ENCODE data around the gene STEAP1B. TPM values are rescaled to one million over a fixed set of nuclear protein-coding genes. Genes with fewer than 3 reads are reported as not detected.
"Not testable (repeated sequence)": the region's sequence is repeated elsewhere in the genome, so short reads cannot be mapped to it uniquely, and the experiment has no call there.

STEAP1B gene
- total and polyA plus RNA-seq, 9 donors: 2.2 to 3.2 (median 2.4) TPM

DNA sequence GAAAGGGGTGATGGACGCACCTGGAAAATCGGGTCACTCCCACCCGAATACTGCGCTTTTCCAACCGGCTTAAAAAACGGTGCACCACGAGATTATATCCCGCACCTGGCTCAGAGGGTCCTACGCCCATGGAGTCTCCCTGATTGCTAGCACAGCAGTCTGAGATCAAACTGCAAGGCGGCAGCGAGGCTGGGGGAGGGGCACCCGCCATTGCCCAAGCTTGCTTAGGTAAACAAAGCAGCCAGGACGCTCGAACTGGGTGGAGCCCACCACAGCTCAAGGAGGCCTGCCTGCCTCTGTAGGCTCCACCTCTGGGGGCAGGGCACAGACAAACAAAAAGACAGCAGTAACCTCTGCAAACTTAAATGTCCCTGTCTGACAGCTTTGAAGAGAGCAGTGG, 28.5 kb upstream of the STEAP1B start:
- H3K27me3 ChIP-seq (ENCODE audit: control insufficient read depth, insufficient read depth, low read length); H3K27ac ChIP-seq (ENCODE audit: low read length); H3K4me3 ChIP-seq (ENCODE audit: low read length); H3K36me3 ChIP-seq (ENCODE audit: control insufficient read depth, insufficient read depth, low read length); H3K9me3 ChIP-seq (replicated peaks; ENCODE audit: control insufficient read depth, low read depth, low read length); H3K4me1 ChIP-seq (ENCODE audit: control insufficient read depth, insufficient read depth, low read length); DNase-seq: not testable (repeated sequence)
- no CpG with 5 or more reads among the region's 14 CpGs for WGBS (ENCODE audit: insufficient coverage)

DNA sequence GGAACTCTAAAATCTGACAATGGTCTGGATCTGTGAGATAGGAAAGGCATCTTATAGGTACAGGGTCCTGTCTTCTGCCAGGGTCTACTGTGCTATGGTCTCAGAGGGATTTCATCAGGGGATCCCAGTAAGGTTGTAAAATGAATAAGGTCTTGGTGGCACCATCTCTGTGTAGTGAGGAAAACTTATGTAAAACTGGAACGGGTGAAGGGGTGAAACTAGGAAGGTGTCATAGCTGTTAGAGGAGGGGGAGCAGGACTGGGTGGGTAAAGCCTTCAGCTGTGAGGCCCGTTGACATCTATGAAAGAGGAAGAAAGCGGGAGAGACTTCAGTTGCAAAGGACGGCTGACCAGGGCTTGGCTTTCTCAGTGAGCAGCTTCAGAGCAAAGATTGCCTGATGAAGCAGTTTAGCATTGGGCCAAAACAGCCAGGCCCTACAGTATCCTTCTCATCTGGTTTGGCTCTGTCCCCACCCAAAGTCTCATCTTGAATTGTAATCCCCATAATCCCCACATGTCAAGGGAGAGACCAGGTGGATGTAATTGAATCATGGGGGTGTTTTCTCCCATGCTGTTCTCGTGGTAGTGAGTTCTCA, 24.5 kb upstream of the STEAP1B start:
- 19% methylated on average over 3 of the region's 5 CpGs for WGBS (ENCODE audit: insufficient coverage)

DNA sequence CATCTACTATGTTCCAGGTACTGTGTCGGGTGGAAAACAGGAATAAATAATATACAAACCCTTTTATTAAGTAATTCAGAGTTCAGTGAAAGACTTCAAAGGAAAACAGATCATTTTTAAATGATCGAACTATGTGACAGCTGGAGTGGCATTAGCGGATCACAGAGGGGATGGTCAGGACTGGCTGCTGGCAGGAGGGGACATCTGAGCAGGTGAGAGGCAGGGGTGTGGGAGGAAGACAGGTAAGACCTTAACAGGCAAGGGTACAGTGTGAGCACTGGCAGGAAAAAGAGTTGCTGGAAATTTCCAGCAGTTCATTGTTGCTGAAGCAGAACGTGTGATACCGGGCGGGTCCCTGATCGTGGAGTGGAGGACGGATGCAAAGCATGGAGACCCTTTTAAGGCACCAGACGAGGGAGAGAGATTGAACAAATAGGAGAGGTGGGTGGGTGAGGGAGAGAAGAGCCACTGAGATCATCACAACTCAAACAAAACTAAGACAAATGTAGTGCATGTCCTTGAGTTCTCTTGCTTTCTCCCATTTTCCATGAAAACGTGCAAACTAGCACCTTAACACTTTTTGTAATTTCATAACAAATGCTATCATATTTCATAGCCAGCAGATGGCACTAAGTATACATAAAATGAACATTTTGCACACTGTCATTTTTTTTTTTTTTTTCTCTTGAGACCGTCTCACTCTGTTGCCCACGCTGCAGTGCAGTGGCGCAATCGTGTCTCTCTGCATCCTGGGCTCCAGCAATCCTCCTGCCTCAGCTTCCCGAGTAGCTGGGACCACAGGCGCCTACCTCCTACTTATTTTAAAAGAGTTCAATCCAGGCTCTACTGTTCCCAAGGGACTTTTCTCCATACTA, 23.7 kb upstream of the STEAP1B start:
- H3K4me3 ChIP-seq (ENCODE audit: low read length); H3K27ac ChIP-seq (ENCODE audit: low read length); DNase-seq; H3K9me3 ChIP-seq (replicated peaks; ENCODE audit: control insufficient read depth, low read depth, low read length); H3K27me3 ChIP-seq (ENCODE audit: control insufficient read depth, insufficient read depth, low read length); H3K4me1 ChIP-seq (ENCODE audit: control insufficient read depth, insufficient read depth, low read length); H3K36me3 ChIP-seq (ENCODE audit: control insufficient read depth, insufficient read depth, low read length): not testable (repeated sequence)
- 50% methylated on average over 8 of the region's 16 CpGs for WGBS (ENCODE audit: insufficient coverage)

More for the DNA sequence above, 24.5 kb upstream of the STEAP1B start:
- H3K27me3 ChIP-seq (ENCODE audit: control insufficient read depth, insufficient read depth, low read length); DNase-seq; H3K9me3 ChIP-seq (replicated peaks; ENCODE audit: control insufficient read depth, low read depth, low read length); H3K4me1 ChIP-seq (ENCODE audit: control insufficient read depth, insufficient read depth, low read length); H3K36me3 ChIP-seq (ENCODE audit: control insufficient read depth, insufficient read depth, low read length); H3K27ac ChIP-seq (ENCODE audit: low read length); H3K4me3 ChIP-seq (ENCODE audit: low read length): not testable (repeated sequence)

DNA sequence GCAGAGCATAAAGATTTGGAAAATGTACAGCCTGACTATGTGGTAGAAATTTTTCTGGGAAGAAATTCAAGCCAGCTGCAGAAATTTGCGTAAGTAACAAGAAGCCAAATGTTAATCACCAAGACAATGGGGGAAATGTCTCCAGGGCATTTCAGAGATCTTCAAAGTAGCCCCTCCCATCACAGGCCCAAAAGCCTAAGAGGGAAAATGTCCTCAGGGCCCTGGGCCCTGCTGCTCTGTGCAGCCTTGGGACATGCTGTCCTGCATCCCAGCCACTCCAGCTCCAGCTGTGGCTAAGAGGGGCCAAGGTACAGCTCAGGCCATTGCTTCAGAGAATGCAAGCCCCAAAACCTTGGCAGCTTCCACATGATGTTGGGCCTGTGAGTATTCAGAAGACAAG, 19.6 kb upstream of the STEAP1B start:
- H3K9me3 ChIP-seq (replicated peaks; ENCODE audit: control insufficient read depth, low read depth, low read length); H3K4me3 ChIP-seq (ENCODE audit: low read length); H3K27ac ChIP-seq (ENCODE audit: low read length); H3K4me1 ChIP-seq (ENCODE audit: control insufficient read depth, insufficient read depth, low read length); H3K27me3 ChIP-seq (ENCODE audit: control insufficient read depth, insufficient read depth, low read length); DNase-seq; H3K36me3 ChIP-seq (ENCODE audit: control insufficient read depth, insufficient read depth, low read length): not testable (repeated sequence)
- no CpG with 5 or more reads among the region's 1 CpG for WGBS (ENCODE audit: insufficient coverage)

DNA sequence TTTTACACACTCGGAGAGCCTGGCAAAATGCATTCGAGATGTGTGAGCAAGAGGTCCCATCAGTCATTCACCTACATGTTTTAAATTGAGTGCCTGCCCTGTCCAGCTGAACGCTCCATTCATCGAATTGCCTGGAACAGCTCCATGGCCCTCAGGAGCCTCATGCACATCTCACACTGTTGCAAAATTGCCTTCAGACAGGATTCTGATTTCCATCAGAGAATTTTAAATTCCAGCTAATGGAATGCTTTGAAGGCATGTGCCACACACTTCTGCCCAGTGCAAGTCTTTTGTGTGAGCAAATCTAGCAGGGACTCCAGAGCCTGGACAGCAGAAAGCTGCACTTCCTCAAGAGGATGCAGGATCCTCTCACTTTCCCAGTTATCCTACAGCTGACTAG, 17.0 kb upstream of the STEAP1B start:
- not testable (repeated sequence) for H3K27me3 ChIP-seq (ENCODE audit: control insufficient read depth, insufficient read depth, low read length); H3K4me1 ChIP-seq (ENCODE audit: control insufficient read depth, insufficient read depth, low read length); H3K9me3 ChIP-seq (replicated peaks; ENCODE audit: control insufficient read depth, low read depth, low read length); H3K27ac ChIP-seq (ENCODE audit: low read length); H3K4me3 ChIP-seq (ENCODE audit: low read length); H3K36me3 ChIP-seq (ENCODE audit: control insufficient read depth, insufficient read depth, low read length); DNase-seq
- WGBS (ENCODE audit: insufficient coverage): no CpG with 5 or more reads among the region's 4 CpGs

DNA sequence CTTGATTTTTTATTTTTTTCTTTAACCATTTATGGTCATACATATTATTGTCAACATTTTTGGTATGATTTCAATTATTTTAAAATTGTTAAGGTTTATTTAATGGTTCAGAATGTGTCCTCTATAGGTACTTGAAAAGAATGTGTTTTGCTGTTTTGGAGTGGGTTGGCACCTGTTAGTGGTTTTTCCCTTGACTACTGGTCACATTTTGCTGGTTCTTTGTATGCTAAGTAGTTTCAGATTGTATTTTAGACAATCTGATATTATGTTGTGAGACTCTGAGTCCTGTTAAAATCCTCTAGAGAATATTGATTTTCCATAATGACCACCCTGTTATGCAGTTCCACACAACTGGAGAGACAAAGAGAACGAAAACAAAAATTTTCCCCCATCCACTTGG, 15.0 kb upstream of the STEAP1B start:
- not testable (repeated sequence) for H3K36me3 ChIP-seq (ENCODE audit: control insufficient read depth, insufficient read depth, low read length); H3K27me3 ChIP-seq (ENCODE audit: control insufficient read depth, insufficient read depth, low read length); H3K4me1 ChIP-seq (ENCODE audit: control insufficient read depth, insufficient read depth, low read length); DNase-seq; H3K4me3 ChIP-seq (ENCODE audit: low read length); H3K27ac ChIP-seq (ENCODE audit: low read length); H3K9me3 ChIP-seq (replicated peaks; ENCODE audit: control insufficient read depth, low read depth, low read length)
- WGBS (ENCODE audit: insufficient coverage): no CpG with 5 or more reads among the region's 1 CpG

DNA sequence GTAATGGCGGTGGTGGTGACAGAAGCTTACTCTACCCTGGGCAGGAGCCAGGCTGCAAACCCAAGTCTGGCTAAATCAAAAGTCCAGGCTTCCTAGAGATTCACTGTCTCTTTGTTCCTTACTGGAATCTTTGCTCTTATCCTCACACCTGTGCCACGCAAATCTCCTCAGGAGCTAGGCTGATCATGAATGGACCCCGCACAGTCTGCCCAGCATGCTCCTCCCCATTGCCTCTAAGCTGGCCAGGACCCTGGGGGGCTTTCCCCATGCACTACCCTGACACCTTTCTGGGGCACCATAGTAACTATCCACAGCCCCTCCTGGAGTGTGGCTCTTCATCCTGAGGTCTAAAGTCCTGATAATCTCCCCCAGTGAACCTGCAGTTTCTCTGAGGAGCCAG, 7.3 kb upstream of the STEAP1B start:
- not testable (repeated sequence) for H3K4me3 ChIP-seq (ENCODE audit: low read length); DNase-seq; H3K27ac ChIP-seq (ENCODE audit: low read length); H3K9me3 ChIP-seq (replicated peaks; ENCODE audit: control insufficient read depth, low read depth, low read length); H3K27me3 ChIP-seq (ENCODE audit: control insufficient read depth, insufficient read depth, low read length); H3K4me1 ChIP-seq (ENCODE audit: control insufficient read depth, insufficient read depth, low read length); H3K36me3 ChIP-seq (ENCODE audit: control insufficient read depth, insufficient read depth, low read length)
- WGBS (ENCODE audit: insufficient coverage): 95% methylated on average over 2 of the region's 3 CpGs

DNA sequence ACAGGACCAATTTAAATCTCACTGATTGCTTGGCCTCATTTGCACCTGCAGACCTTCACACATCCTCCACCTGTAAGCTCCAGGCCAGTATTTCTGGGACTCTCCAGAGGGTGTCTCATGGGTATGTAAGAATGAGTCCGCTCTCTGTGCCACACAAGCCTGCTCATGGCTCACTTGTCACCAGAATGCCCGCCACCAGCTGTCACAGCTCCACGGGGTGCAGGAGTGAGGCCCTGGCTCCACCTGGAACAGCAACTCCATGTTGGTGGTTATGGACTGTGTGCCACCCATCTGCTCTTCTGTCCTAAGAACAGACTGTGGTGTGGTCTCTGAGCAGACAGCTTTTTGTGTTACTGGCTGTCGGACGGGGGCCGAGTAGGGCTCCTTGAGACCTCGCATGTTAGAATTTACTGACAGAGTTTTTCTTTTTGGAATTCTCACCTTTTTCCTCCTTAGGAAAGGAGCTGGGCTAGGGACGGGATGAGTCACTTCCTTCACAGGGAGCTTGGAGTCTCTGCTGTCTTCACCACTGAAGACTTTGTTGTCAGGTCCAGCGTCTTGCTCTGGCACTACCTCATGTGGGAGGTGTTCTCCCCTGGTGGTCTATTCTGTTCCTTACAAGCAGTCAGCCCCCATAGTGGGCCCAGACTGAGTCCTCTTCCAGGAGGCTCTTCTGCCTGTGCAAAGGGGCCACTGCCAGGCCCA, 6.5 kb upstream of the STEAP1B start:
- not testable (repeated sequence) for H3K4me3 ChIP-seq (ENCODE audit: low read length); H3K36me3 ChIP-seq (ENCODE audit: control insufficient read depth, insufficient read depth, low read length); H3K27me3 ChIP-seq (ENCODE audit: control insufficient read depth, insufficient read depth, low read length); H3K27ac ChIP-seq (ENCODE audit: low read length); H3K9me3 ChIP-seq (replicated peaks; ENCODE audit: control insufficient read depth, low read depth, low read length); H3K4me1 ChIP-seq (ENCODE audit: control insufficient read depth, insufficient read depth, low read length); DNase-seq
- 91% methylated on average over 3 of the region's 9 CpGs for WGBS (ENCODE audit: insufficient coverage)

DNA sequence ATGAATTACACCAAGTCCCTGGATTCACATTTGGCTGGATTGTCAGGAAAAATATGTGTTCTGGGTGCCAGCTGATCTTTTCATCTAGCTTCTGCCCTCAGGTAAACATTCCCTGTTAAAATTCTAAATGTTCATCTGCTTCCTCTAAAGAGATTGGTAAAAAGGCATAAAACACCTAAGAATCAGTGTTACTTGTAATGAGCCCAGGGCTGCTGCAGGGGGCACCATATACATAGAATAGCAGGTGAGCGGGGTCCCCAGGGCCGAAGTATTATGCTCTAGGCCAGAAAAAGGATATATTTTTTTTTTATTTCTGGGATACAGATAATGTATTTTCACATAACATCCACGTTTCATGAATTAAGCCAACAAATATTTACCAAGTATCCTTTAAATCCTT, 4.5 kb upstream of the STEAP1B start:
- not testable (repeated sequence) for DNase-seq; H3K9me3 ChIP-seq (replicated peaks; ENCODE audit: control insufficient read depth, low read depth, low read length); H3K36me3 ChIP-seq (ENCODE audit: control insufficient read depth, insufficient read depth, low read length); H3K27ac ChIP-seq (ENCODE audit: low read length); H3K27me3 ChIP-seq (ENCODE audit: control insufficient read depth, insufficient read depth, low read length); H3K4me1 ChIP-seq (ENCODE audit: control insufficient read depth, insufficient read depth, low read length); H3K4me3 ChIP-seq (ENCODE audit: low read length)
- no CpG with 5 or more reads among the region's 3 CpGs for WGBS (ENCODE audit: insufficient coverage)

DNA sequence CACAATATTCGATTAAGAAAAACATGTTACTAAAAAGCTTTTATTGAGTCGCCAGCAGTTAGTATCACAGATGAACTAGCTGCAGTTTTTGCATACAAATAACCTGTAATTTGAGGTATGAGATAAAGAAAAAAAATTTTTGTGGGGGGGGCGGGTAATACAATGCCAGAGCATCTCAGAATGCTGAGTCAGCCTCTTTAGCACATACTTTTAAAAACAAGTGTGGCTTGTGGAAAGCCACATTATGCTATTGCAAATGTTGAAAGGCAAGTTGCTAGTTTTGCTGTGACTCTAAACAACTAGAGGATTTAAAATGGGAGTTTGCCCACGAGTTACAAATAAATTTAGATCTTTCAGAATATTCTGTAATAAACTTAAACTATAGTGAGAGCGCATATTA, 2.1 kb upstream of the STEAP1B start:
- H3K4me1 ChIP-seq (ENCODE audit: control insufficient read depth, insufficient read depth, low read length); H3K27ac ChIP-seq (ENCODE audit: low read length); H3K36me3 ChIP-seq (ENCODE audit: control insufficient read depth, insufficient read depth, low read length); H3K4me3 ChIP-seq (ENCODE audit: low read length); H3K27me3 ChIP-seq (ENCODE audit: control insufficient read depth, insufficient read depth, low read length); H3K9me3 ChIP-seq (replicated peaks; ENCODE audit: control insufficient read depth, low read depth, low read length); DNase-seq: not testable (repeated sequence)
- no CpG with 5 or more reads among the region's 5 CpGs for WGBS (ENCODE audit: insufficient coverage)
